ENCODE results near the gene OR2AT4. TPM values are rescaled to one million over a fixed set of nuclear protein-coding genes. Genes with fewer than 3 reads are reported as not detected.
A peak's percentile ranks its signal among the peaks of the same experiment; 100 is the strongest.

The OR2AT4 gene
- total and polyA plus RNA-seq, 2 of the 4 experiments (the other 2 are of a cell fraction), result not detected

DNA sequence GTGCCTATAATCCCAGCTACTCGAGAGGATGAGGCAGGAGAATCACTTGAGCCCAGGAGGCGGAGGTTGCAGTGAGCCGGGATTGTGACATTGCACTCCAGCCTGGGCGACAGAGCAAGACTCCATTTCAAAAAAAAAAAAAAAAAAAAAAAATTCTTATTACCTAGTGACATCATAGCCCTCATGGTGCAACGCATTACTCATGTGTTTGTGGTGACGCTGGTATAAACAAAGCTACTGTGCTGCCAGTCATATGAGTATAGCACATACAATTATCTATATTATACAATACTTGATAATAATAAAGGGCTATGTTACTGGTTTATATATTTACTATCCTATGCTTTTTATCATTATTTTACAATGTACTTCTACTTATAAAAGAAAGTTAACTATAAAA lies 41.2 kb downstream of the OR2AT4 start:
- ChIA-PET CTCF (no interaction called here), POLR2A (ENCODE audit: unreplicated experiment) (no interaction called here)
- dilution Hi-C loops (cut with HindIII; ENCODE audit: low sequenced_read_pairs, unreplicated experiment), result no loop called here
- no CpG with 5 or more reads among the region's 6 CpGs for WGBS, 2 experiments (ENCODE audit: extremely low coverage in 2 of 2, insufficient read length in 1 of 2)
- H3K27me3 ChIP-seq (ENCODE audit: control insufficient read depth, insufficient read depth, low read length), result peaks cover 23% of the 10 kb centered on the region
- H3K9me1 ChIP-seq (ENCODE audit: insufficient read depth, low read length), result no peaks in the 10 kb centered on the region
- in situ Hi-C loops (cut with MboI; ENCODE audit: low sequenced_read_pairs), result no loop called here
- no peak overlapping the region for H2AK9ac ChIP-seq (replicated peaks; ENCODE audit: low read depth, low read length, poor library complexity)
- TF ChIP-seq CEBPB (IDR thresholded peaks at IDR 0.05; ENCODE audit: low read depth, low read length), result 0 out of 2 replicates have a peak, but pooled peaks have one; percentile 29
- TF ChIP-seq USF2 (IDR thresholded peaks at IDR 0.05; ENCODE audit: low read depth, low read length), result no peak
- ATAC-seq (ENCODE audit: low read depth) (no peak), DNase-seq (peak; percentile 34)
- H2AFZ ChIP-seq (replicated peaks; ENCODE audit: low read length, poor library complexity), result no peak overlapping the region
- no peak overlapping the region for H3K4ac ChIP-seq (ENCODE audit: low read depth, low read length)
- no peak overlapping the region for H2AK5ac ChIP-seq (ENCODE audit: low read depth, low read length)
- H4K5ac ChIP-seq (ENCODE audit: low read depth, low read length), result no peak overlapping the region
- H3K23ac ChIP-seq (ENCODE audit: low read depth, low read length), result no peak overlapping the region
- H2BK120ac ChIP-seq (ENCODE audit: low read depth, low read length), result no peak overlapping the region
- no peak overlapping the region for H3K4me3 ChIP-seq (ENCODE audit: insufficient read depth, low read depth, low read length)
- H3K79me1 ChIP-seq (ENCODE audit: low read depth in 1 of 2, low read length in 2 of 2), result no peaks in the 10 kb centered on the region
- H3K4me1 ChIP-seq (ENCODE audit: control insufficient read depth, insufficient read depth, low read length), result no peaks in the 10 kb centered on the region
- no peak overlapping the region for H3K27ac ChIP-seq (ENCODE audit: insufficient read depth, low read length)
- H4K20me1 ChIP-seq (ENCODE audit: insufficient read depth, low read length), result no peaks in the 10 kb centered on the region
- no peak overlapping the region for H3K9ac ChIP-seq (ENCODE audit: low read depth, low read length)
- peaks cover 5% of the 10 kb centered on the region for H3K9me3 ChIP-seq (ENCODE audit: control insufficient read depth, insufficient read depth, low read length)
- no TSS peak for BruUV-seq (replicated peaks)
- intact Hi-C loops (cut with micrococcal nuclease), result no loop called here
- H2BK5ac ChIP-seq (ENCODE audit: low read depth, low read length, poor library complexity, severe bottlenecking), result no peak overlapping the region
- no peak overlapping the region for H3K18ac ChIP-seq (ENCODE audit: low read depth, low read length)
- no peak overlapping the region for H4K91ac ChIP-seq (ENCODE audit: insufficient read depth, low read depth, low read length)
- no peak overlapping the region for H2BK15ac ChIP-seq (ENCODE audit: low read depth, low read length)
- H3K14ac ChIP-seq (replicated peaks; ENCODE audit: low read depth, low read length), result no peak overlapping the region
- H4K8ac ChIP-seq (ENCODE audit: low read depth in 2 of 2, low read length in 2 of 2), result no peak overlapping the region
- H3K4me2 ChIP-seq (ENCODE audit: low read depth, low read length), result no peak overlapping the region
- H2BK20ac ChIP-seq (ENCODE audit: low read depth, low read length), result no peak overlapping the region
- H3K36me3 ChIP-seq (ENCODE audit: control insufficient read depth, insufficient read depth, low read length), result no peaks in the 10 kb centered on the region
- no peak overlapping the region for H3K56ac ChIP-seq (ENCODE audit: extremely low read depth, insufficient read depth, low read length)

All from IMR-90 (cell line).